Epithelial cell of esophagus (primary cell): ENCODE results near the gene UGT1A10.

Experiments used
- DNase-seq: peaks from one replicate; pipeline ENCODE4 v3.0.0; 2010; ENCODE audit warnings: low read depth
- H3K4me3 ChIP-seq: 2 replicates; pipeline ENCODE4 v1.5.1; 2011; ENCODE audit warnings: mild to moderate bottlenecking, low read length, control low read depth
- TF ChIP-seq, protein P1 (sequence below): IDR thresholded peaks from 2 replicates; pipeline ENCODE4 v1.5.1; 2011; ENCODE audit warnings: low read depth, mild to moderate bottlenecking, low read length, control low read depth, inconsistent platforms; ENCODE audit not compliant: insufficient read depth; ENCODE audit errors: missing control alignments

UGT1A10 gene

DNA sequence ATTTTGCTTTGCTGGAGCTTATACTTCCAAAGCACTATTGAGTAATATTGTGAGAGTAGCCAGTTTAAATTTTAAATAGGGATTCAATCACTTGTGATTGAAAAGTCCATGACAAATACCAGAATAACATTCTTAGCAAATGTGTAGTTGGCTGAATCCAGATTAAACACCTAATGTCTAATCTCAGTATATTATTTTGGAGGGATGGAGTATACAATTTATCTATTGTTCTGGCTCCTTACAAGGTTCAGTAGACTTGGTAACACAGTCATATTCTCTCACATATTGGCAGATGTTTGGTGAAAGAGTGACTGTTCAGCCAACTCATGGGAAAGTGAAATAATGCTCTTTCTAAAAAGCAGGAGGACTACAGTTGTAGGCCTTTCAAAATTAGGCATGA is 37.6 kb downstream of the UGT1A10 start:
- TF ChIP-seq, protein P1, sequence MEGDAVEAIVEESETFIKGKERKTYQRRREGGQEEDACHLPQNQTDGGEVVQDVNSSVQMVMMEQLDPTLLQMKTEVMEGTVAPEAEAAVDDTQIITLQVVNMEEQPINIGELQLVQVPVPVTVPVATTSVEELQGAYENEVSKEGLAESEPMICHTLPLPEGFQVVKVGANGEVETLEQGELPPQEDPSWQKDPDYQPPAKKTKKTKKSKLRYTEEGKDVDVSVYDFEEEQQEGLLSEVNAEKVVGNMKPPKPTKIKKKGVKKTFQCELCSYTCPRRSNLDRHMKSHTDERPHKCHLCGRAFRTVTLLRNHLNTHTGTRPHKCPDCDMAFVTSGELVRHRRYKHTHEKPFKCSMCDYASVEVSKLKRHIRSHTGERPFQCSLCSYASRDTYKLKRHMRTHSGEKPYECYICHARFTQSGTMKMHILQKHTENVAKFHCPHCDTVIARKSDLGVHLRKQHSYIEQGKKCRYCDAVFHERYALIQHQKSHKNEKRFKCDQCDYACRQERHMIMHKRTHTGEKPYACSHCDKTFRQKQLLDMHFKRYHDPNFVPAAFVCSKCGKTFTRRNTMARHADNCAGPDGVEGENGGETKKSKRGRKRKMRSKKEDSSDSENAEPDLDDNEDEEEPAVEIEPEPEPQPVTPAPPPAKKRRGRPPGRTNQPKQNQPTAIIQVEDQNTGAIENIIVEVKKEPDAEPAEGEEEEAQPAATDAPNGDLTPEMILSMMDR = no peak
- no peak overlapping the region for H3K4me3 ChIP-seq
- no peak for DNase-seq

DNA sequence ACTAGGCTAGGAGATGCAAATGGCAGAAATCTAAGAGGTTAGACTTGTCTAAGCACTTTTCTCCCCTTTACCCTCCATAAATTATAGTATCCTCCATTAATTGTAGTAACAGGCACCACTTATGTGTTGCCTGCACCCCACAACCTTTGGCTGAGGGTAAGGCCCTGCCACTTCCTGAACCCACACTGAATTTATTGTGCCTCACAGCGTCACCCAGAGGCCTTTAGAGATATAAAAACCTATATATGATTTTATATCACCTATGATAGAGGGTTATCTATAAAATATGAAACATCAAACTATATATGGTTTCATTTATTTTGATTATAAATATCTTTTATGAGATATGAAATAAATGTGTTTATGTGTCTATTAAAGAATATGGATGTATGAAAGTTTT is 38.1 kb downstream of the UGT1A10 start:
- H3K4me3 ChIP-seq = no peak overlapping the region
- DNase-seq = no peak
- TF ChIP-seq, protein P1 = no peak

DNA sequence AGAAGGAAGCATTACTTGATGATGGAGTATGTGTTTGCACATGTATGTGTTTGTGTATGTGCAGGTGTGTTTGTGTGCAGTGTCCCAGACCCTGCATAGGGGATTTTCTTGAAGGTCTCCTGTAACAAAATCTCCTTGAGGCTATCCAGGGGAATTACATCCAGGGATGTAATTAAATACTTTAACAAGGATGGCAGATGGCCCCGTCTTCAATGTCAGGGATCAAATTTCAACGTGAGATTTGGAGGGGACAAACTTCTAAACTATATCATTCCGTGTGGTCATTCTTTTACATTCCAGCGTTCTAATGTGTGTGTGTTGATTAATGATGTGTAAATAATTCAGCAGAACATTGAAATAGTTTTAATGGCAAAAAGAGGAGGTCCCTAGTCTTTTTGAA is 38.7 kb downstream of the UGT1A10 start:
- DNase-seq = no peak
- no peak overlapping the region for H3K4me3 ChIP-seq
- TF ChIP-seq, protein P1 = peak; percentile 5

DNA sequence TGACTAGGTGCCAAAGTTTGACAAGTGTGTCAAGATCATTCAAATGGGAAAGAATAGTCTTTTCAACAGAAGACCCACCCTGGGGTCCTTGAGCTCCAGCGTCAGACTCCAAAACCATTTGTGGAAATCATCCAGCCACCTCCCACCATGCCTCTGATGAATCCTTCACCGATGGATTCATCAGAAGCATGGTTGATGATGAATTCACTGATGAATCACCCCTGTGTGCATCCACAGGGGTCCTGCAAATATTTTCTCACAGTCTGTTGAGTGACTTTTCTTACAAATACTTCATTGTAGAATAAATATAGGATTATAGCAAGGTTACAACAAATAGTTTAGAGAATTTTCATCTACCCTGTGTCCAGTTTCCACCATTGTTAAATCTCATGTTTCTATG is 39.8 kb downstream of the UGT1A10 start:
- TF ChIP-seq, protein P1 = no peak
- H3K4me3 ChIP-seq = no peak overlapping the region
- no peak for DNase-seq

DNA sequence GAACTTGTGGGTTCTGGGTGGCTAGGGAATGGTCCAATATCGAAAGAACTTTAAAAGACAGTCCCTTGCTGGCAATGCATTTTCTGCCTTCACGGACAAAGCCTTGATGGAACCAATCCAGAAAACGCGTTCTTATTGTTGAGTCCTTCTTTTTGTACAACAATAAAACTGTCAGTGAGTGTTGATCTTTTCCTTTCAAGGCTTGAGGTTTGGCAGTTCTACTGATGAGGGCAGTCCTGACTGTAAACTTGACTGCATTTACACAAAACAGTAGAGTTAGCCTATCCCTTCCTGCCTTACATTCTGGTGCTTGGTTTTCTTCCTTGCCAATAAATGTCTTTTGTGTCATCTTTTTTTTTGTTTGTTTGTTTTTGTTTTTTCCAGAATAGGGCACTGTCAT is 42.9 kb downstream of the UGT1A10 start:
- no peak overlapping the region for H3K4me3 ChIP-seq
- TF ChIP-seq, protein P1 = no peak
- no peak for DNase-seq

DNA sequence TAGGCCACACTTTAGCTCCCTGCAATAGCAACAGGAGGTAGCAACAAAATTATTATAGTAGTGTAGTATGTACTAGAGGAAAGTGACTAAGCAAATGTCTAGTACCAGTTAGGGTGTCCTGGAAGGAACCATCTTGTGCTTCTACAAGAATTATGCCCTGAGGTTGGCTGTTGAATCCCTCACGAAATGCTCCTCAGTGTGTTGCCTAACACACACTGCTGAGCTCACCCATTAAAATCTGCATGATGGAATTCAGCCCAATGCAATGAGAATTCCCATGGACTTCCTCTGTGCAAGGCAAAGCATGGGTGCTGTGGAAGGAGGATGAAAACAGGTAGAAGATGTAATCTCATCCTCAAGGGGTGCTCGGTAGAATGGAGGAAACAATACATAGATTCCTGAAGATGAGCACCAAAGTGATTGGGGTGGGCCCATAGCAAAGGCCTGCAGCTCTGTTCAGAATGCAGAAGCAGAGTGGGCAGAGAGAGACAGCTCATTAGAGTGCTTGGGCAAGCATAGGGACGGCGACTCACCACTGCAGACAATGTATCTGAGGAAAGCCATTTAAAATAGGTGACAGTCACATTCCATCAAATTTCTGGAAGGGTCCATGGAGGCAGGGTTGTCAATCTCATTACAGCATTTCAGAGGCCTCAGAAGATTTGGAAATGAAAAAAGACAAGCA is 44.3 kb downstream of the UGT1A10 start:
- no peak overlapping the region for H3K4me3 ChIP-seq
- TF ChIP-seq, protein P1 = no peak
- DNase-seq = peak; percentile 22

DNA sequence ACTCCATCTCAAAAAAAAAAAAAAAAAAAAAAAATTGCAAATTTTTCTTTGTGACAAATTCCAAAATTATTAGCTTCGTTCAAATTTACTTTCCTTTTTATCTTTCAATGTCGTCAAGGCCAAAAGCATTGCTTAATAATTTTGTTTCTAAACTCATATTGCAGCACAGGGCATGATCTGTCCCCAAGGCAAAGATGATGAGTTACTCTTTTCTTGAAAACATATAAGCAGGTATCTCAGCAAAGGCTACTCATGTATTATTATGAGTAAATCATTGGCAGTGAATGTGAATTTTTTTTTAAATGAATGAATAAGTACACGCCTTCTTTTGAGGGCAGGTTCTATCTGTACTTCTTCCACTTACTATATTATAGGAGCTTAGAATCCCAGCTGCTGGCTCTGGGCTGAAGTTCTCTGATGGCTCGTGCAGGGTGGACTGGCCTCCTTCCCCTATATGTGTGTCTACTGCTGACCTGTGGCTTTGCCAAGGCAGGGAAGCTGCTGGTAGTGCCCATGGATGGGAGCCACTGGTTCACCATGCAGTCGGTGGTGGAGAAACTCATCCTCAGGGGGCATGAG is 45.4 kb downstream of the UGT1A10 start, which contains the start of gene UGT1A7:
TSS of gene UGT1A7 (plus strand) at position 381 of the 579 bp plus-strand sequence. CDS start at position 418, 37 bp downstream.
- DNase-seq = peak; percentile 47
- TF ChIP-seq, protein P1 = no peak
- H3K4me3 ChIP-seq = no peak within 1 kb of the TSS
